Retinal pigment epithelial cell (primary cell): ENCODE measurements around the gene RAG1.
"Not testable (repeated sequence)": the region's sequence is repeated elsewhere in the genome, so short reads cannot be mapped to it uniquely, and the experiment has no call there.

ENCODE experiments used
- DNase-seq: peaks from one replicate; pipeline ENCODE4 v3.0.0-alpha.2; 2010; ENCODE audit warnings: low read depth
- H3K4me3 ChIP-seq: 2 replicates; pipeline ENCODE4 v1.5.1; 2011; ENCODE audit warnings: mild to moderate bottlenecking, low read length, control low read depth, moderate library complexity
- CTCF ChIP-seq: conservative IDR thresholded peaks from 2 replicates; pipeline ENCODE4 v1.5.1; 2011; ENCODE audit warnings: low read depth, low read length, control low read depth, inconsistent platforms

The RAG1 gene

DNA sequence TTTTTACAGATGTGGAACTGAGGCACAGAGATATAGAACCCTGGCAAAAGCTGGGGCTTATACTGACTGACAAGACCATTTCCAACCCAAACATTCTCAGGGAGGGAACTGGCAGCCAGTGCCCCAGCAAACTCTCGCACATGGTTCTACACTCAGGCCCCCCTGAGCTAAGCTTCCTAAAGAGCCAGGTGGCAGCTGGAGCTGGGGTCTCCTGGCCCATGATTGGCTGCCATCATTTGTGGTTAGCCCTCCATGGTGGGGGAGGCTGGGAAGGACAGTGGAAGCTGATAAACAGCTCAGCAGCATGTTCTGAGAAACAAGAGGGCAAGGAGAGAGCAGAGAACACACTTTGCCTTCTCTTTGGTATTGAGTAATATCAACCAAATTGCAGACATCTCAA, at the start of gene RAG1:
Gene RAG1 (plus strand): TSS at position 314 of the 400 bp plus-strand sequence. CDS start 5,298 bp downstream, outside the sequence.
- DNase-seq = no peak
- TF ChIP-seq CTCF = no peak
- H3K4me3 ChIP-seq = no peak within 1 kb of the TSS

DNA sequence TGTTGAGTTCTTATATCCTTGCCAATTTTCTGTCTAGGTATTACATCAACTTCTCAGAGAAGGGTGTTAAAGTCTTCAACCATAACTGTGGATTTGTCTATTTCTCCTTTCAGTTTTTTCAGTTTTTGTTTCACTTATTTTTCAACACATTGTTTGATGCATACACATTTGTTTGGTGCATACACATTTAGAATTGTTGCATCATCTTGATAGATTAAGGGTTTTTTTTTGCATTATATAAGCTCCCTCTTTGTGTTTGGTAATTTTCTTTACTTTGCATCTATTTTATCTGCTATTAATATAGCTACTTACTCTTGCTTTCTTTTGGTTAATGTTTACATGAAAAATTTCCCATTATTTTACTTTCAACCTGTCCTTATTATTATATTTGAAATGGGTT, 37.0 kb upstream of the RAG1 start:
- DNase-seq = no peak
- TF ChIP-seq CTCF = no peak
- no peak overlapping the region for H3K4me3 ChIP-seq

GRCh38 chr11:36532941-36533601, 34.7 kb upstream of the RAG1 start:
- H3K4me3 ChIP-seq = no peak overlapping the region
- TF ChIP-seq CTCF = no peak
- DNase-seq = no peak

- H3K4me3 ChIP-seq = no peak overlapping the region
- no peak for TF ChIP-seq CTCF
- no peak for DNase-seq
Measured at GRCh38 chr11:36534276-36534840, 33.4 kb upstream of the RAG1 start.

DNA sequence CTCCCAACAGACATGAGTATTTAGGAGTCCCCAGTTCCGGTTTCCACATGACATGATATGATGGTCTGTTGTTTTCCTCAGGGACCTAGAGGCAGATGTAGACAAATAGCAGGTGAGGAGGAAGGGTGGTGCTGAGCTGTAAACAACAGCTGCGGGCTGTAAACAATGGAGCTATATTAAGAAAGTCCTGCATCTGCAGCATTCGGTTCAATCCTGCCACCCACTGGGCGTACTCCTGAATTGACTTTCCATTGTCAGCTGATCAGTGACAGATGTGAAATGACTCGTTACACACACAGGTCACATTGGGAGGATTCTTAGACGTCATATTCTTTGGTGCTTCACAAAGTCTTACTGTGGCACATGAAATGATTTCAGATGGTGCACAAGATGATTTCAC, 26.8 kb upstream of the RAG1 start:
- TF ChIP-seq CTCF = peak; percentile 42
- no peak overlapping the region for H3K4me3 ChIP-seq
- no peak for DNase-seq

- no peak overlapping the region for H3K4me3 ChIP-seq
- no peak for DNase-seq
- no peak for TF ChIP-seq CTCF
Measured at GRCh38 chr11:36550385-36551115, 17.3 kb upstream of the RAG1 start.

- not testable (repeated sequence) for DNase-seq, H3K4me3 ChIP-seq
Measured at GRCh38 chr11:36557390-36557789, 10.4 kb upstream of the RAG1 start.
